Measurements from ENCODE around the gene OR4C3. TPM values are rescaled to one million over a fixed set of nuclear protein-coding genes. Genes with fewer than 3 reads are reported as not detected.
"Not testable (repeated sequence)": the region's sequence is repeated elsewhere in the genome, so short reads cannot be mapped to it uniquely, and the experiment has no call there.

The OR4C3 gene
- not detected in 2 replicates for total RNA-seq (2014; rRNA removed; shearing (Covaris generic); ENCODE audit: low replicate concordance)

GRCh38 chr11:48324620-48325019 lies at the start of gene OR4C3:
TSS of gene OR4C3 (plus strand) at chr11:48324920. CDS start at chr11:48325022, 102 bp downstream.
- DNase-seq (ENCODE audit: low read depth); in situ Hi-C loops (cut with HindIII; ENCODE audit: low pct_unique_long_range_greater_than_20kb, low sequenced_read_pairs): not testable (repeated sequence)

- in situ Hi-C loops (cut with HindIII; ENCODE audit: low pct_unique_long_range_greater_than_20kb, low sequenced_read_pairs): no loop called here
These were observed 18.8 kb upstream of the OR4C3 start, which contains the start of gene OR4S1 for GRCh38 chr11:48305923-48306322. TSS of gene OR4S1 (plus strand) at chr11:48306223. CDS start at chr11:48306223, 0 bp downstream.

GRCh38 chr11:48307760-48308386 lies 16.8 kb upstream of the OR4C3 start:
- peak; percentile 50 for DNase-seq (ENCODE audit: low read depth)
- in situ Hi-C loops (cut with HindIII; ENCODE audit: low pct_unique_long_range_greater_than_20kb, low sequenced_read_pairs): no loop called here

More at GRCh38 chr11:48305923-48306322, 18.8 kb upstream of the OR4C3 start, which contains the start of gene OR4S1:
- DNase-seq (ENCODE audit: low read depth): no peak

- DNase-seq (ENCODE audit: low read depth); in situ Hi-C loops (cut with HindIII; ENCODE audit: low pct_unique_long_range_greater_than_20kb, low sequenced_read_pairs): not testable (repeated sequence)
These were observed 11.1 kb upstream of the OR4C3 start for GRCh38 chr11:48313590-48313989.

GRCh38 chr11:48319813-48320212 lies 4.9 kb upstream of the OR4C3 start:
- in situ Hi-C loops (cut with HindIII; ENCODE audit: low pct_unique_long_range_greater_than_20kb, low sequenced_read_pairs): not testable (repeated sequence)

GRCh38 chr11:48341466-48341865 lies 16.7 kb downstream of the OR4C3 start:
- in situ Hi-C loops (cut with HindIII; ENCODE audit: low pct_unique_long_range_greater_than_20kb, low sequenced_read_pairs): no loop called here
- no peak for DNase-seq (ENCODE audit: low read depth)

More at GRCh38 chr11:48319813-48320212, 4.9 kb upstream of the OR4C3 start:
- not testable (repeated sequence) for DNase-seq (ENCODE audit: low read depth)

GRCh38 chr11:48342505-48342904 lies 17.8 kb downstream of the OR4C3 start:
- DNase-seq (ENCODE audit: low read depth); in situ Hi-C loops (cut with HindIII; ENCODE audit: low pct_unique_long_range_greater_than_20kb, low sequenced_read_pairs): not testable (repeated sequence)

- in situ Hi-C loops (cut with HindIII; ENCODE audit: low pct_unique_long_range_greater_than_20kb, low sequenced_read_pairs); DNase-seq (ENCODE audit: low read depth): not testable (repeated sequence)
These were observed 21.6 kb downstream of the OR4C3 start for GRCh38 chr11:48346286-48346685.

GRCh38 chr11:48354013-48354412 lies 29.3 kb downstream of the OR4C3 start:
- in situ Hi-C loops (cut with HindIII; ENCODE audit: low pct_unique_long_range_greater_than_20kb, low sequenced_read_pairs): no loop called here
- DNase-seq (ENCODE audit: low read depth): no peak

GRCh38 chr11:48354677-48355076 lies 30.0 kb downstream of the OR4C3 start:
- in situ Hi-C loops (cut with HindIII; ENCODE audit: low pct_unique_long_range_greater_than_20kb, low sequenced_read_pairs): loop anchor here (5.0 kb wide), 1 partner anchor 1673 kb away; no protein-coding TSS in a partner anchor
- DNase-seq (ENCODE audit: low read depth): no peak

GRCh38 chr11:48361289-48361688 lies 36.6 kb downstream of the OR4C3 start:
- in situ Hi-C loops (cut with HindIII; ENCODE audit: low pct_unique_long_range_greater_than_20kb, low sequenced_read_pairs); DNase-seq (ENCODE audit: low read depth): not testable (repeated sequence)

GRCh38 chr11:48366365-48366764 lies 41.6 kb downstream of the OR4C3 start, which contains the start of gene OR4C5:
TSS of gene OR4C5 (minus strand) at chr11:48366465. CDS start at chr11:48366465, 0 bp downstream.
- DNase-seq (ENCODE audit: low read depth): no peak
- in situ Hi-C loops (cut with HindIII; ENCODE audit: low pct_unique_long_range_greater_than_20kb, low sequenced_read_pairs): no loop called here

Other genes with a start within 250 kb of the OR4C3 start
- gene OR4B1, start 108.1 kb upstream of the OR4C3 start, total RNA-seq (2014; rRNA removed; shearing (Covaris generic); ENCODE audit: low replicate concordance): not detected in 2 replicates
- gene OR4X2, start 79.8 kb upstream of the OR4C3 start, total RNA-seq (2014; rRNA removed; shearing (Covaris generic); ENCODE audit: low replicate concordance): not detected in 2 replicates
- gene OR4X1, start 61.1 kb upstream of the OR4C3 start, total RNA-seq (2014; rRNA removed; shearing (Covaris generic); ENCODE audit: low replicate concordance): not detected in 2 replicates
- not detected in 2 replicates for gene OR4S1, start 18.7 kb upstream of the OR4C3 start, total RNA-seq (2014; rRNA removed; shearing (Covaris generic); ENCODE audit: low replicate concordance)
- not detected in 2 replicates for gene OR4C5, start 41.5 kb downstream of the OR4C3 start, total RNA-seq (2014; rRNA removed; shearing (Covaris generic); ENCODE audit: low replicate concordance)
- gene OR4A47, start 163.9 kb downstream of the OR4C3 start, total RNA-seq (2014; rRNA removed; shearing (Covaris generic); ENCODE audit: low replicate concordance): not detected in 2 replicates